Bronchial epithelial cell (primary cell): Measurements from ENCODE around the gene MMP15. TPM values are rescaled to one million over a fixed set of nuclear protein-coding genes. Genes with fewer than 3 reads are reported as not detected.
"Not testable (repeated sequence)": the region's sequence is repeated elsewhere in the genome, so short reads cannot be mapped to it uniquely, and the experiment has no call there.

Experiments
- DNase-seq: peaks from one replicate; pipeline ENCODE4 v3.0.0-alpha.2; 2010; ENCODE audit warnings: low read depth
- FAIRE-seq: peaks from 2 replicates; lab custom pipeline; 2011; peaks lifted over from hg19 to GRCh38; lab: Jason Lieb, UNC
- H3K27me3 ChIP-seq: 2 replicates; pipeline ENCODE4 v1.5.1; 2011; ENCODE audit warnings: low read length; ENCODE audit not compliant: control insufficient read depth, insufficient read depth
- H3K36me3 ChIP-seq: 2 replicates; pipeline ENCODE4 v1.5.1; 2011; ENCODE audit warnings: low read length; ENCODE audit not compliant: control insufficient read depth, insufficient read depth
- H3K4me3 ChIP-seq: 2 replicates; pipeline ENCODE4 v1.5.1; 2011; ENCODE audit warnings: mild to moderate bottlenecking, low read depth, low read length, control low read depth
- CTCF ChIP-seq: IDR thresholded peaks from 2 replicates; pipeline ENCODE4 v1.5.1; 2011; ENCODE audit warnings: mild to moderate bottlenecking, moderate library complexity, low read length, control low read depth, inconsistent platforms; ENCODE audit not compliant: insufficient read depth, severe bottlenecking
- total RNA-seq: library from RNA; depleted of rRNA; stranded (reverse); fragments of >200 nt; gene quantifications from 2 replicates; pipeline ENCODE4 v1.2.1, GENCODE V29; 2014

Gene MMP15
- total RNA-seq, 1 donor from 2014 or later: 8.4 TPM

GRCh38 chr16:58057784-58058183, 32.2 kb downstream of the MMP15 start:
- FAIRE-seq: no peak
- no peak for TF ChIP-seq CTCF

GRCh38 chr16:58062821-58063220, 37.3 kb downstream of the MMP15 start:
- Histone ChIP-seq H3K36me3 (no peaks in the 10 kb centered on the region), H3K4me3 (no peak overlapping the region), H3K27me3 (no peaks in the 10 kb centered on the region)
- no peak for TF ChIP-seq CTCF
- DNase-seq: no peak
- no peak for FAIRE-seq

More at GRCh38 chr16:58057784-58058183, 32.2 kb downstream of the MMP15 start:
- no peak for DNase-seq
- H3K36me3 ChIP-seq: no peaks in the 10 kb centered on the region
- H3K27me3 ChIP-seq: no peaks in the 10 kb centered on the region
- H3K4me3 ChIP-seq: no peak overlapping the region

GRCh38 chr16:58063377-58064076, 38.0 kb downstream of the MMP15 start:
- no peak for FAIRE-seq
- no peak for TF ChIP-seq CTCF
- Histone ChIP-seq H3K27me3 (no peaks in the 10 kb centered on the region), H3K4me3 (no peak overlapping the region), H3K36me3 (no peaks in the 10 kb centered on the region)
- no peak for DNase-seq

GRCh38 chr16:58070585-58070984, 45.0 kb downstream of the MMP15 start:
- Histone ChIP-seq H3K36me3 (no peaks in the 10 kb centered on the region), H3K27me3 (no peaks in the 10 kb centered on the region), H3K4me3 (no peak overlapping the region)
- FAIRE-seq (no peak), DNase-seq (no peak)
- TF ChIP-seq CTCF: no peak

GRCh38 chr16:58072134-58072533, 46.6 kb downstream of the MMP15 start:
- not testable (repeated sequence) for DNase-seq, H3K4me3 ChIP-seq, H3K27me3 ChIP-seq, H3K36me3 ChIP-seq, FAIRE-seq

GRCh38 chr16:58073086-58073485, 47.5 kb downstream of the MMP15 start:
- not testable (repeated sequence) for H3K4me3 ChIP-seq, DNase-seq, H3K36me3 ChIP-seq, FAIRE-seq, H3K27me3 ChIP-seq

- TF ChIP-seq CTCF: no peak
- H3K27me3 ChIP-seq: no peaks in the 10 kb centered on the region
- DNase-seq: no peak
- no peaks in the 10 kb centered on the region for H3K36me3 ChIP-seq
- no peak for FAIRE-seq
- no peak overlapping the region for H3K4me3 ChIP-seq
These were observed 49.1 kb downstream of the MMP15 start for GRCh38 chr16:58074657-58075056.
